Heart right ventricle (tissue), 16 donors: ENCODE data around the gene FCGR3A. TPM values are rescaled to one million over a fixed set of nuclear protein-coding genes. Genes with fewer than 3 reads are reported as not detected.
"Not testable (repeated sequence)": the region's sequence is repeated elsewhere in the genome, so short reads cannot be mapped to it uniquely, and the experiment has no call there.

Source experiments
- ATAC-seq, 8 donors: fragments of 200-7000 bp; cut with Tn5 transposase; one replicate each; pipeline ENCODE4 v1.9.1; 2020; ENCODE audit warnings: mild to moderate bottlenecking in 8 of 8, moderate library complexity in 8 of 8, moderate number of reproducible peaks in 1 of 8
- DNase-seq, 2 donors: peaks; one replicate each; pipeline ENCODE4 v3.0.0-alpha.2; 2020
- H3K27ac ChIP-seq, 10 donors: fragments of 200-600 bp; sonication (generic) in 2 of 10; one replicate each; pipeline versions ENCODE4 v1.5.0 to v1.8.0; 2020 to 2022; ENCODE audit warnings: mild to moderate bottlenecking in 3 of 10
- H3K27me3 ChIP-seq, 7 donors: fragments of 200-600 bp; one replicate each; pipeline ENCODE4 v1.8.0; 2021 to 2022; ENCODE audit warnings: mild to moderate bottlenecking in 2 of 7
- H3K36me3 ChIP-seq, 9 donors: fragments of 200-600 bp; sonication (generic) in 1 of 9; one replicate each; pipeline versions ENCODE4 v1.5.0 to v1.8.0; 2020 to 2022; ENCODE audit warnings: mild to moderate bottlenecking in 2 of 9
- H3K4me1 ChIP-seq, 9 donors: fragments of 200-600 bp; sonication (generic) in 1 of 9; one replicate each; pipeline versions ENCODE4 v1.5.0 to v1.8.0; 2020 to 2022; ENCODE audit warnings: mild to moderate bottlenecking in 4 of 9
- H3K4me3 ChIP-seq, 10 donors: fragments of 200-600 bp; sonication (generic) in 2 of 10; one replicate each; pipeline versions ENCODE4 v1.5.0 to v1.8.0; 2020 to 2022; ENCODE audit warnings: mild to moderate bottlenecking in 7 of 10, moderate library complexity in 2 of 10
- H3K9me3 ChIP-seq, 11 donors: fragments of 200-600 bp in 10 of 11; sonication (generic) in 2 of 11; one replicate each; pipeline versions ENCODE4 v1.5.0 to v1.8.0; 2013 to 2022; ENCODE audit warnings: mild to moderate bottlenecking in 2 of 11, control low read depth in 1 of 11, moderate library complexity in 1 of 11
- WGBS, 2 donors: extraction: QIAGEN DNeasy Blood & Tissue Kit; methylation state at CpG; one replicate each; pipeline ENCODE4 v1.1.7; 2013; ENCODE audit warnings: inconsistent platforms in 1 of 2; 5-methylcytosine and 5-hydroxymethylcytosine counted together
- intact Hi-C, 10 donors: fragments of 100-400 bp; cut with DNase I; formaldehyde crosslinking; loops; one replicate each; pipeline versions ENCODE4 v1.11.1 to v1.14.2; 2022
- polyA plus RNA-seq, 2 donors: library from polyadenylated mRNA; stranded (reverse); fragments of 200-250 nt; gene quantifications; one replicate each; pipeline ENCODE4 v1.2.3, GENCODE V29; 2013
- total RNA-seq, 10 donors: library from RNA; stranded (reverse); fragmentation: NEBNext Ultra II Directional in 3 of 10; extraction: Animal tissue kit (Norgen Biotek cat#: 25700) in 3 of 10; gene quantifications; one replicate each; pipeline versions ENCODE4 v1.2.1 to v1.2.4, GENCODE V29; 2021 to 2023
- donor health status: Arrhythmogenic right ventricular cardiomyopathy.
- donor health status: ischemic (EF 13 %, LVEDD 7.1; RV severe dilation, severe dysfunction).
- donor health status: healthy with polysubstance abuse.
- donor health status: DM: no; HTN: yes; CAD: no.
- donor health status: DM: no; HTN: no; CAD: no.
- donor health status: ischemic (EF 25% LVEDD 6.9; RV normal size, moderate dysfunction).
- donor health status: ischemic (EF 25% LVEDD 5.7; RV mildly dilated, moderate dysfunction).
- donor health status: healthy.
- donor health status: DM: yes; HTN: yes; CAD: no.
- donor health status: Ischemic cardiomyopathy.
- donor health status: ischemic (EF 35%, LVEDD 5.7; RV mildly dilated, moderate dysfunction).
- donor health status: nonischemic (EF 11% LVEDD 7.7; RV severe dilation, severe dysfunction).
- donor health status: DM: yes; HTN: yes; CAD: no.
- donor health status: PGD.
- donor health status: ischemic (EF 29% LVEDD 5.4; RV normal size, mild dysfunction).
- donor health status: nonischemic (EF 23%, LVEDD 6.1; RV moderate dilation, normal function).

The FCGR3A gene
- total and polyA plus RNA-seq, 12 donors, result 1.9 to 120 (median 6.3) TPM

DNA sequence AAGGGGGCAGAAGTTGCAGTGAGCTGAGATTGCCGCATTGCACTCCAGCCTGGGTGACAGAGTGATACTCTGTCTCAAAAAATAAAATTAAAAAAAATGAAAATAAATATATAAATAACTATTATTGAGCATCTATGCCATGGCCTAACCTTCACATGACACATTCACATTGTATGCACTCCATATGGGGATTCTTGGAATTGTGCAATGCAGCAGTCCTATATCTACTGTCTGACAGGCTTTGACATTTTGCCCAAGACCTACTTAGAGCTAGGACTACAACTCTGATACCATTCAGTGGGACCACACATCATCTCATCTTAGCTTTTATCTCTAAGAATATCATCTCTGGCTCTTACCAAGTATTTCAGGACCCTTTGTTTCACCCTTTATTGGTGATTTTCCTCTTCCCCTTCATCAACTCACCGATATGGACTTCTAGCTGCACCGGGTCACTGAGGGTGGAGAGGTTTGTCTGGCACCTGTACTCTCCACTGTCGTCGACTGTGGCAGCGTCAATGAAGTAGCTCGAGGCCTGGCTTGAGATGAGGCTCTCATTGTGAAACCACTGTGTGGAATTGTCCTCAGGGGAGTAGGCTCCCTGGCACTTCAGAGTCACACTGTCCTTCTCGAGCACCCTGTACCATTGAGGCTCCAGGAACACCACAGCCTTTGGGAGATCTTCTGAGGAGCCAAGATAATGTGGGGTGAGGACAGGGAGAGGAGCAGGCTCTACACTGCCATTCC is 1.4 kb downstream of the FCGR3A start:
- Histone ChIP-seq H3K4me1 (peaks cover 0 to 13% (median 0%) of the 10 kb centered on the region in 9 donors), H3K27me3 (peaks cover 0 to 16% (median 0%) of the 10 kb centered on the region in 7 donors), H3K27ac (peak overlapping the region in 1 of 10 donors; percentile 68), H3K4me3 (peak overlapping the region in 1 of 10 donors; percentile 45)
- H3K36me3 ChIP-seq, intact Hi-C loops, H3K9me3 ChIP-seq, DNase-seq: not testable (repeated sequence)
- 85 to 92% methylated on average over 8 of the region's 8 CpGs for WGBS, 2 donors
- ATAC-seq, result peak in 3 of 8 donors; percentile 10 to 27 (median 11)

DNA sequence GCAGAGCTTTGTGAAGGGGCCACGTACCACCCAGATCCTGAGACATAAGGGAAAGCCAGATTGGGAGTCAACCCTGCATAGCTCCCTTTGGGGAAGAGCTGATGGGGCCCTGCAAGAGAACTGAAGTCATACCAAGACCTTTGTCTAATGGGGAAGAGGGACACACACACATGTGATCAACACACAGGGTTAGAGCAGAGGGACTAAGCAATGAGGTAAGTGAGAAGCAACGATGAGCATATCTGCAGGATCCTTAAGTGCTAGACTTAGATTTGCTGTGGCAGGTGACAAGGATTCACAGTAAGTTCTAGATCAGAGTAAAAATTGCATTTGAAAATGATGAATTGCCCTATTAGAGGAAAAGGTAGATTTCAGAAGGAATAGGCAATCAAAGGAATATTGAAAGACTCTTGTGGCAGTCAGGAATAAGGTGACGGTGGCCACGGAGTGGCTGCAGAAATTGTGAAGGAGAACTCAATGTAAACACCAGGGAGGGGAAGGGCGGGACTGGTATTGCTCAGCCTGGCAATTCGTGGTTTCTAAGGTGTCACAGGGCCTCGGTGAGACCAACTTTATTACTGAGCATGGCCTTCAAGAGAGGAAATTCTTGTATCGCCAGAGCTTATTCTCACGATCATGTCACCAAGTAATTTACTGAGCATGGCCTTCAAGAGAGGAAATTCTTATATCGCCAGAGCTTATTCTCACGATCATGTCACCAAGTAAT is 4.5 kb downstream of the FCGR3A start:
- H3K4me3 ChIP-seq, result peak overlapping the region in 1 of 10 donors; percentile 45
- ATAC-seq, H3K9me3 ChIP-seq, DNase-seq, intact Hi-C loops, H3K27me3 ChIP-seq: not testable (repeated sequence)
- peaks cover 0 to 38% (median under 1%) of the 10 kb centered on the region in 9 donors for H3K4me1 ChIP-seq
- peaks cover 0 to 18% (median 0%) of the 10 kb centered on the region in 9 donors for H3K36me3 ChIP-seq
- WGBS, 2 donors, result 82% methylated on average over 10 of the region's 11 CpGs
- peak overlapping the region in 1 of 10 donors; percentile 68 for H3K27ac ChIP-seq

DNA sequence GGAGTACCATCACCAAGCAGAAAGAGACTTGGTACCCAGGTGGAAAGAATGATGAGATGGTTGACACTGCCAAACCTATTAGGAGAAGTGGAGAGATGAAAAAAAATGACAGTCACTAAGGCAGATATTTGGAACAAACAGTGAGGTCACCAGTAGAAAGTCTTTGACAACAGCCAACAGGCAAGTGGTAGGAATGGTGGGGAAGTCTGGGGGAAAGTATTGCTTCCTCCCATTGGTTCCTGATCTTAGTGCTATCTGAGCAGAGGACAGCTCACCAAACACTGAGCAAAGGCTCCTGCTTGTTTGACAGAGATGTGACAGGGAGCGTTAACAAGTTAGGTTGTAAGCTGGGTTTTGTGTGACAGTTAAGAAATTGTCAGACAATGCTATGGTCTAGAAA is 6.5 kb downstream of the FCGR3A start:
- 80 to 86% methylated on average over 1 of the region's 1 CpG for WGBS, 2 donors
- Histone ChIP-seq H3K36me3 (peaks cover 0 to 18% (median 0%) of the 10 kb centered on the region in 9 donors), H3K27ac (peak overlapping the region in 1 of 10 donors; percentile 58), H3K4me1 (peaks cover 0 to 48% (median 5%) of the 10 kb centered on the region in 9 donors)
- H3K9me3 ChIP-seq, H3K4me3 ChIP-seq, H3K27me3 ChIP-seq, intact Hi-C loops, DNase-seq, ATAC-seq: not testable (repeated sequence)

DNA sequence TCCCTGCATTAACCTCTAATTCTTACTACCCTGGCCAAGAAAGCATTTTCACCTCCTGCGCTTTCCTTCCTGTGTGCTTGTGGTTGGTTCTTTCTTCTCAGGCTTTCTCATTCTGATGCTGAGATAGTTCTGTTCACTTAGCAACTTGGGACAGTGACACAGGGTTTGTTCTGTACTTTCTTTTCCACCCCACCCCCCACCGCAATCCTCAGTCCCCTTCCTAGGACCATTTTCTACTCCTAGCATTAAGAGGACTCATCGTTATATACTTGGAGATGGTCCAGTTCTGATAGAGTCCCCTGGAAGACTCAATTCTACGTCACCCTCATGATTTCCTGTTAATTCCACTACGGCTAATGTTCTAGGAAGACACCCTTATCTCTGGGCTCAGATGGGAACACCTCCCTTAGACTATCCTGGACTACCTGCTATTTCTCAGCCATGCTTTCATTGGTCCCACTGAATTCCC is 7.5 kb downstream of the FCGR3A start:
- intact Hi-C loops, H3K27me3 ChIP-seq, H3K4me3 ChIP-seq, ATAC-seq, DNase-seq, H3K9me3 ChIP-seq: not testable (repeated sequence)
- Histone ChIP-seq H3K36me3 (peaks cover 0 to 18% (median 0%) of the 10 kb centered on the region in 9 donors), H3K4me1 (peaks cover 0 to 48% (median 5%) of the 10 kb centered on the region in 9 donors), H3K27ac (peak overlapping the region in 1 of 10 donors; percentile 58)
- WGBS, 2 donors, result 61 to 63% methylated on average over 4 to 5 of the region's 5 CpGs

DNA sequence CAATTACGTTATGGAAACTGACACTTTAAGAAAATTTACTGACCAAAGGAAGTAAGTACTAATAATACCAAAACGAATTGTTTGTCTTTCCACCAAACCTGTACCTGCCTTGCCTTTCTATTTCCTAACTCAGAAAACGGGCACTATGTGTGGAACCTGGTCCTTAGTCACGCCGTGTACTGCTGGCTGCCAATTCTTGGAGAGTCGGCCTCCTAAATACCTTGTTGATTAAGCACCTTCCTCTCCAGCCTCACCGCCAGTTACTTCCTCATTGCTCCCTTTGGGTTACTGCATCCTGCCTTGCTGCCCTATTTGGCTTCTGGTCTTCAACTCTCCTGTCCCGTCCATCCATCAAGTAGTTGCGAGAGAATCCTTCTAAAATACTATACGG is 9.1 kb downstream of the FCGR3A start:
- DNase-seq, H3K27me3 ChIP-seq, intact Hi-C loops, H3K9me3 ChIP-seq: not testable (repeated sequence)
- peak in 5 of 8 donors; percentile 21 to 43 (median 35) for ATAC-seq
- WGBS, 2 donors, result 46 to 56% methylated on average over 10 of the region's 10 CpGs
- peaks cover 0 to 15% (median 0%) of the 10 kb centered on the region in 9 donors for H3K36me3 ChIP-seq
- peaks cover 0 to 48% (median 5%) of the 10 kb centered on the region in 9 donors for H3K4me1 ChIP-seq
- peak overlapping the region in 3 of 10 donors; percentile 11 to 83 (median 14) for H3K27ac ChIP-seq
- peak overlapping the region in 8 of 10 donors; percentile 37 to 61 (median 54) for H3K4me3 ChIP-seq

DNA sequence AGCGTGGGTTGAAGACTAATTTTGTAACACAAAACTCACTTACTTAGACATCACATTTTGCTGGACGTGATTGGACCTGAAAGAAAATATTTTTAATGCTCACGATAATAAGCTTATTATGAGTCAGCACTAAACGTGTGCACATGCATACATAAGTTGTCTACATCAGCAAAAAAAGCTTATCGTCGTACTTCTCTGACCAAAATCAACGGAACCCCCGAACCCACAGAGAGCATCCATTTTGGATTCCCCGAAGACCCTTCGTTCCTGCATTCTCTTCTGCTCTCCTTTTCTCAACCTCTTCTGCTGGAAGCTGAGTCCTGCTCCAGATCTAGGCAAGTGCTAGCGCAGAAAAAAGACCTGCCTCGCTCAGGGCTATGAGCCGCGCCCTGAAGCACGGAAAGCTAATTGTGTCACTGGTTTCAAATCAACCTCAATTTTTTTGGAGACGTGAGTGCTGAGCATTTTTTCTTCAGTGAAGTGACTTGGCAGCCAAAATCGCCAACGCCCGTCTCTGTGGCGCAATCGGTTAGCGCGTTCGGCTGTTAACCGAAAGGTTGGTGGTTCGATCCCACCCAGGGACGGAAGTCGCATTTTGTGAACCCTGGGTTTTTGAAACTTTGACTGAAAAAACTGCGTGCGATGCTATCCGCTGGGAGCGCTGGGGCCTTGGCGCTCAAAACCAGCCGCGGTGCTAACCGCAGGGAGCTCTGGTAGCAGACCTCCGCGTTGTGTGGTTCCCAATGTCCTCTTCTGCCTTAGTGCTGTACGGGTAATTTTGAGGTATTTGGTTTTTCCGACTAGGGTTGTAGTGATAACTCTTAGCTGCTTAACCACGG is 9.7 kb downstream of the FCGR3A start:
- H3K9me3 ChIP-seq, H3K27me3 ChIP-seq, intact Hi-C loops: not testable (repeated sequence)
- Histone ChIP-seq H3K4me3 (peak overlapping the region in 9 of 10 donors; percentile 24 to 61 (median 53)), H3K36me3 (peaks cover 0 to 15% (median 0%) of the 10 kb centered on the region in 9 donors), H3K27ac (peak overlapping the region in 5 of 10 donors; percentile 3 to 83 (median 14)), H3K4me1 (peaks cover 0 to 48% (median 5%) of the 10 kb centered on the region in 9 donors)
- 3 to 5% methylated on average over 41 of the region's 41 CpGs for WGBS, 2 donors
- peak; percentile 49 to 84 (median 70) for ATAC-seq
- DNase-seq, result peak; percentile 71 to 82

DNA sequence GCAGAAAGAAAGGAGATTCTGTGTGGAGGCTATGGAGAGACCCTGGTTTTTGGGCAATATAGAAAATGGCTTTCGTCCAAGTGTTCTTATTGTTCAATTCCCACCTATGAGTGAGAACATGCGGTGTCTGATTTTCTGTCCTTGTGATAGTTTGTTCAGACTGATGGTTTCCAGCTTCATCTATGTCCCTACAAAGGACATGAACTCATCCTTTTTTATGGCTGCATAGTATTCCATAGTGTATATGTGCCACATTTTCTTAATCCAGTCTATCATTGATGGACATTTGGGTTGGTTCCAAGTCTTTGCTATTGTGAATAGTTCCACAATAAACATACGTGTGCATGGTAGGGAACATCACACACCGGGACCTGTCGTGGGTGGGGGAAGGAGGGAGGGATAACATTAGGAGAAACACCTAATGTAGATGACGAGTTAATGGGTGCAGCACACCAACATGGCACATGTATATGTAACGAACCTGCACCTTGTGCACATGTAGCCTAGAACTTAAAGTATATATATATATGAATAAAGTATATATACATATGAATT is 10.6 kb downstream of the FCGR3A start:
- 94 to 97% methylated on average over 7 of the region's 7 CpGs for WGBS, 2 donors
- H3K27me3 ChIP-seq, intact Hi-C loops, H3K9me3 ChIP-seq, DNase-seq, H3K4me3 ChIP-seq, ATAC-seq: not testable (repeated sequence)
- peak overlapping the region in 1 of 10 donors; percentile 83 for H3K27ac ChIP-seq
- peaks cover 0 to 15% (median 0%) of the 10 kb centered on the region in 9 donors for H3K36me3 ChIP-seq
- peaks cover 0 to 43% (median 5%) of the 10 kb centered on the region in 9 donors for H3K4me1 ChIP-seq

DNA sequence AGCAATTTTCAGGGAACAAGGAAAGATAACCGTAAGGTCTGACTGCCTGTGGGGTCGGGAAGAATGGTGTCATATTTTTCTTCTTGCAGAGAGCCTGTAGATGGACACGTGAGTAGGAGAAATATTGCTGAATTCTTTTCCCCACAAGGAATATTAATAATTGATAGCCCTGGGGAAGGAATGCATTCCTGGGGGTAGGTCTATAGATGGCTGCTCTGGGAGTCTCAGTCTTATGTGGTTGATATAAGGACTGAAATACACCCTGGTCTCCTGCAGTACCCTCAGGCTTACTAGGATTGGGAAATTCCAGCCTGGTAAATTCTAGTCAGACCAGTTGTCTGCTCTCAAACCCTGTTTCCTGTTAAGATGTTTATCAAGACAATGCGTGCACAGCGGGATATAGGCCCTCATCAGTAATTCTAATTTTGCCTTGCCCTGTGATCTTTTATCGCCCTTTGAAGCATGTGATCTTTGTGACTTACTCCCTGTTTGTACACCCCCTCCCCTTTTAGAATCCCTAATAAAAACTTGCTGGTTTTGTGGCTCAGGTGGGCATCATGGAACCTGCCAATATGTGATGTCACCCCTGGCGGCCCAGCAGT is 12.4 kb downstream of the FCGR3A start:
- H3K27me3 ChIP-seq, H3K36me3 ChIP-seq, H3K9me3 ChIP-seq, H3K4me3 ChIP-seq, intact Hi-C loops, H3K27ac ChIP-seq, ATAC-seq, DNase-seq: not testable (repeated sequence)
- WGBS, 2 donors, result 75 to 81% methylated on average over 7 of the region's 7 CpGs
- peaks cover 0 to 35% (median 5%) of the 10 kb centered on the region in 9 donors for H3K4me1 ChIP-seq

DNA sequence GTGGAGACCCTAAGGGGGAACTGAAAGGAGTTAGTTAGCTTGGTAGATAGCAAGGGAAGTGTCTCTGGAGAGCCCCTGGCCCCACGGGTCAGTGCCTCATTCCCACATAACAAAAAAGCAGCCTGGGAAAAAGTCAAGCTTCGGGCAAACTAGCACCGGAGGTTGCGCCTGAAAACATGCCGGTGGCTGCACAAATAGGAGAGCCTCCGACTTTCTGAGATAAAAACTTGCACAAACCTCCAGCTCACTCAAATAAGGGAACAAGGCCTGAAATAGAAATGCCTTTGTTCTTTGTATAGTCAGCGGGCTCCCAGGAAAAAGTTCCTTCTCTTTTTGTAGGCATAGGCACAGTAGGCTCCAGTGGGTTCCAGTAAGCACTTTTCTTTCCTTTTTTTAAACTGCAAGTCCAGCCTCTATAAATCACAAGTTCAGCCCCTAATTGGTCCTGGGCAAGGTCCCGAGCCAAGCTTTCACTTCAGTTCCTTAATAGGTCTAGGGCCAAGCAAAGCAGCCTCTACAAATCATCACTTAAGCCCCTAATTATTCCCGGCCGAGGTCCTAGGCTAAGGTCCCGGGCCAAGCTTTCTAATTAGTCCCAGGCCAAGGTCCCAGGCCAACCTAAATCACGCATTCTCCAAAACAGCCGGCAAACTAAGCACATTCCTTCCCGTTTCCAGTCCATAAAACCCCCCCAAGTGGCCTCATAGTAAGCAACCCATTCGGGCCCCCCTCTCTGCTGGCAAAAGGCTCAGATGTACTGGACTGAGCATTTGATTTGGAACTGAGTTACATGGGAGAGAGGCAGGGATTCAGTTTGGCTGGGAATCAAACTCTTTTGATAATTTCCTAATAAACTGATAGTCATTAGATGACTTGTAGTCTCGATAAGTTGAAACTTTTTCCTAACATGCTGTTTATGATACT is 16.7 kb downstream of the FCGR3A start:
- Histone ChIP-seq H3K4me3 (peak overlapping the region in 5 of 10 donors; percentile 13 to 61 (median 24)), H3K27ac (peak overlapping the region in 7 of 10 donors; percentile 36 to 93 (median 56)), H3K4me1 (peaks cover 0 to 36% (median 3%) of the 10 kb centered on the region in 9 donors)
- intact Hi-C loops, H3K9me3 ChIP-seq, H3K27me3 ChIP-seq, H3K36me3 ChIP-seq: not testable (repeated sequence)
- 48 to 52% methylated on average over 15 to 16 of the region's 16 CpGs for WGBS, 2 donors
- DNase-seq (peak; percentile 21 to 30), ATAC-seq (peak in 5 of 8 donors; percentile 4 to 19 (median 10))
